HG02938 (cell line): Measurements from ENCODE around the gene DGKQ.
A peak's percentile ranks its signal among the peaks of the same experiment; 100 is the strongest.

Experiments used
- ATAC-seq: cut with Tn5 transposase; IDR thresholded peaks from one replicate; pipeline ENCODE4 v1.9.1; 2021; ENCODE audit warnings: mild to moderate bottlenecking, moderate library complexity; ENCODE audit not compliant: unreplicated experiment

Gene DGKQ, protein sequence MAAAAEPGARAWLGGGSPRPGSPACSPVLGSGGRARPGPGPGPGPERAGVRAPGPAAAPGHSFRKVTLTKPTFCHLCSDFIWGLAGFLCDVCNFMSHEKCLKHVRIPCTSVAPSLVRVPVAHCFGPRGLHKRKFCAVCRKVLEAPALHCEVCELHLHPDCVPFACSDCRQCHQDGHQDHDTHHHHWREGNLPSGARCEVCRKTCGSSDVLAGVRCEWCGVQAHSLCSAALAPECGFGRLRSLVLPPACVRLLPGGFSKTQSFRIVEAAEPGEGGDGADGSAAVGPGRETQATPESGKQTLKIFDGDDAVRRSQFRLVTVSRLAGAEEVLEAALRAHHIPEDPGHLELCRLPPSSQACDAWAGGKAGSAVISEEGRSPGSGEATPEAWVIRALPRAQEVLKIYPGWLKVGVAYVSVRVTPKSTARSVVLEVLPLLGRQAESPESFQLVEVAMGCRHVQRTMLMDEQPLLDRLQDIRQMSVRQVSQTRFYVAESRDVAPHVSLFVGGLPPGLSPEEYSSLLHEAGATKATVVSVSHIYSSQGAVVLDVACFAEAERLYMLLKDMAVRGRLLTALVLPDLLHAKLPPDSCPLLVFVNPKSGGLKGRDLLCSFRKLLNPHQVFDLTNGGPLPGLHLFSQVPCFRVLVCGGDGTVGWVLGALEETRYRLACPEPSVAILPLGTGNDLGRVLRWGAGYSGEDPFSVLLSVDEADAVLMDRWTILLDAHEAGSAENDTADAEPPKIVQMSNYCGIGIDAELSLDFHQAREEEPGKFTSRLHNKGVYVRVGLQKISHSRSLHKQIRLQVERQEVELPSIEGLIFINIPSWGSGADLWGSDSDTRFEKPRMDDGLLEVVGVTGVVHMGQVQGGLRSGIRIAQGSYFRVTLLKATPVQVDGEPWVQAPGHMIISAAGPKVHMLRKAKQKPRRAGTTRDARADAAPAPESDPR

GRCh38 chr4:973431-974397, at the start of gene DGKQ:
DGKQ (minus strand) TSS chr4:973569; CDS start chr4:973482, 87 bp downstream.
- peak; percentile 53 for ATAC-seq

GRCh38 chr4:1022739-1023066, 49.3 kb upstream of the DGKQ start:
- no peak for ATAC-seq

- no peak for ATAC-seq
These were observed 48.8 kb upstream of the DGKQ start for GRCh38 chr4:1022051-1022738.

- peak; percentile 88 for ATAC-seq
These were observed 48.1 kb upstream of the DGKQ start for GRCh38 chr4:1021386-1022050.

GRCh38 chr4:1019729-1020470, 46.5 kb upstream of the DGKQ start:
- no peak for ATAC-seq

DNA sequence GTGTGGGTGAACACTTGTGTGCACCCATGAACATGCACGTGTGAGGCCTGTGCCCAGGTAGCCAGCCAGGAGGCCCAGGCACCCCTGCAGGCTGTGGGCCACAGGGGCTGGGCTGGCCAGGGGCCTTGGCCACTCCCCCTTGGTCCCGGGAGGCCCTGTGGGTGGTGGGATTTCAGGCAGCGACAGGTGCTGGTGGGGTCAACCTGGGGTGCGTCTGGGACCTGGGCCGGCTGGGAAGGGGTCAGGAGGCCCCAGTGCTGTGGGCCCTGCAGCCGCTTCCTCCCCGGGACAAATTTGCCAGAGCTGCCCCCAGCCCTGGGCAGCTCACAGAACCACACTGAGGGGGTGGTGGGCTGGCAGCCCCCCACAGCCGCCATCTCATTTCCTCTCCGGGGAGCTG, 46.0 kb upstream of the DGKQ start:
- no peak for ATAC-seq

DNA sequence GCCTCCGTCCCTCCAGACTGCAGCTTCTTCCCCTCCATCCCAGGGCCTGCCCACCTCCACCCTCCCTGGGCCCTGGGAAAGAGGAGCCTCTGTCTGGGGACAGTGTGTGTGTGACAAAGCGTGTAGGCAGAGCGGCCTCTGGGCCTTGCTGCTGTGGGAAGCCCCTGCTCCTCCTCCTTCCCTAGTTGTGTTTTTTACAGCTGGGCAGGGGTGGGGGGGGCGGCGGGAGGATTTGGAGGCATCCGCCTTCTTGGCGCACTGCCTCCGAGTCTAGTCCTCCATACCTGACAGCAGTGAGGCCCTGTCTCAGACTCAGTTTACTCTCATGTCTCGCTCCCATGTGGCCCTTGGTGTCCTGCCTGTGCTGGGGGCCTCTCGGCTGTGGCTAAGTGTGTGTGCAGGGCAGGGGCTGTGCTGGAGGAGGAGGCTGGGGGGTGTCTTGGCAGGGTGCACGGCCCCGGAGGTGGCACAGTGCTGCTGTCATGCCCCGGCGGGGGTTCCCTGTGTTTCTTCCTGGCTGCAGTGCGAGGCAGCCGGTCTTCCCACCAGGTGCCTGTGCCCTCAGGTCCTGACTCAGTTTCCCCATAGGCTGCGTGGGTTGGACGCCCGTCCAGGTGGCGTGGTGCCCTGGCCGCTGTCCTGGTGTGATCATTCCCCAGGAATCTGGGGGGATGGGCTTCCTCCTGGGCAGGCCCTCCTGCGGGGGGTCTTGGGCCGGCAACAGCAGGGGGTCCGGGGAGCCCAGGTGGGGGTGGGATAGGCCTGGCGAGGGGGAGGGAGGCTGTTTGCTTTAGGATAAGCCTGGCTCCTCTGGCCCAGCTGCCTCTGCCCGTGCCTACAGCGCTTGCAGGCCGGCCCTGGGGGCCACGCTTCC, 45.0 kb upstream of the DGKQ start:
- ATAC-seq: no peak

GRCh38 chr4:1017706-1018105, 44.3 kb upstream of the DGKQ start:
- no peak for ATAC-seq

DNA sequence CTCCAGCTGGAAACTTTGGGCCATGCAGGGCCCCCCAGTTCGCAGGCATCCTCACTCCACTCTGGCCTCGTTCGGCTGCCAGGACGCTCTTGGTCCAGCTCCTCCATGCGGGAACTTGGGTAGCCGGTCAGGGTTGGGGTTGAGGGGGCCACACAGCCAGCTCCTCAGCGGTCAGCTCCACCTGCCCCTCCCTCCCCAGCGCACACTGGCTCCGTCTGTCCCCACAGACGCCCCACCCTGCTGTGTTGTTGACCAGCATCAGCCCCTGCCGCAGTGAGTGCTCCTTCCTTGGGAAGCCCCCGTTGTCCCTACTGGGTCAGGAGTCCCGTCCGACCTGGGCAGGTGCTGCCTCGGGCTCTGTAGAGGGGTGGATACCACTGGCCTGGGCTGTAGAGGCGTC, 43.8 kb upstream of the DGKQ start:
- no peak for ATAC-seq

- no peak for ATAC-seq
These were observed 42.4 kb upstream of the DGKQ start for GRCh38 chr4:1015746-1016145.

- no peak for ATAC-seq
These were observed 41.8 kb upstream of the DGKQ start for GRCh38 chr4:1015179-1015578.

DNA sequence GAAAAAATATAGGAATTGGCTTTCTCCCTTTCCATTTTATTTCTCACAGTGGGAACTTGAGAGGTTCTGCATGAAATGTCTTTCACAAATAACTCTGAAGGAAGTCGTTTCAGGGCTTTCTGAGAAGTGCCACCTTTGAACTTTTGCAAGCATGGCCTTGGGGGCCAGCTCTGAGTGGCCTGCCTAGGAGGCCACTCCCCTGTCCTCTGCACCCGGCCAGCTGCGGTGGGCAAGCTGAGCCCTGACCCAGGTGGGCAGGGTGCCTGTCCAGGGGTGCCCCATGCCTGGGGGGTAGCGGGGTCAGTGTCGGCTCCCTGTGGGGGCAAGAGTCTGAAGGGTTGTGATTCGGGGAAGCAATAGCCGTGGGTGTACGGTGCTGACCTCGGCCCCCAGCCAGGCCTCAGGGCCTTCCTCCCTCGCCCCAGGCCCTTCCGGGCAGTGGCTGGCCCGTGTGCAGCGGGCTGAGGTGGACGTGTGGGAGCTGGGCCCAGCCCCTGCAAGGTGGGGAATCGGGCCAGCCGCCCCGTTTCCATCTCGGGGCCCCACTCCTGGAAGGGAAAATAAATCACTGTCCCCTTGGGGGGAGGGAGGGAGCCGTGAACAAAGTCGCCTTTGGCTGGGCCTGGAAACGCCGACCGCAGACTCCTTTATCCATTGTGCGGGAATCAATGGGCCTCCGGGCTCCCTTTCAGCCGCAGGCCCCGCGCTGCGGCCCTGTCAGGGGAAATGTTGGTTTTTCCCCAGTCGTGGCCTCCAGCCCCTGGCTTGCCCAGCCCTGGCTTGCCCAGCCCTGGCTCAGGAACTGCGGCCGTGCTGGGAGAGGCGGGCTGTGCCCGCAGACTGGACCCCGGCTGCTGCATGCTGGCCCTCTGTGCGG, 41.2 kb upstream of the DGKQ start:
- ATAC-seq: no peak

DNA sequence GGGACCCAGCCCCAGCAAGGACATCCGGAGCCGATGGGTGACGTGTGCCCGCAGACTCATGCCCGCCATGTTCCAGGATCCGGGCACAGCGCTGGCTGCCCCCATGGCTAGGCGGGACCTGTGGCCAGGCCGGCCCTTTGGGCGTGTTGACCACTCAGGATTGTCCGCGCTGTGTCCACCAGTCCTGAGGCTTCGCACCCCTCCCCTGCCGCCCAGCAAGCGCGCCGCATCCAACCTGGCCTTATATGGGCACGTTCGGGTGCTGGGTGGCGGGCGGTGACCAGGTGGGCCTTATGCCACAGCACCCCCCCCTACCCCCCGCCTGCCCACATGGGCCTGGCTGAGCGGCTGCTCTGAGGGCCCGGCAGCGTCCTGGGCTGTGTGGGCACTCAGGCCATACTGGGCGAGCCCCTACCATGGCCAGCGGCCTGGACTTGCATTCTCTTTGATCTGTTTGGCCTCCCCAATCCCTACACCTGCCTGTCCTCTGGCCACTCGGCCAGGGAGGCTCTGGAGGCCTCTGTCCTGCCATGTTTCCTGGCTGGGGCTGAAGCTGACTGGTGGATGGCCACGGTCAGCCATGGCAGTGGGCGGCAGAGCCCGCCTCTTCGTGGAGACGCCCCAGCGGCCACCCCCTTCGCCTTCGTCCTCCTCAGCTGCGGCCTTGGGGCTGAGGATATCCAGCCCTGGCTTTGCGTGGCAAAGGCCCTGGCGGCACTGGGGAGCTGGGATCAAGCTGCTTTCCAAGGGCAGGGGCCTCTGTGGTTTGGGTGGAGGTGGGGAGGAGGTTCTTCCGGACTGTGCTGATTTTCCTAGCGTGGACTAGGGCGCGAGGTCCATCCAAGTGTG, 40.1 kb upstream of the DGKQ start:
- ATAC-seq: no peak

DNA sequence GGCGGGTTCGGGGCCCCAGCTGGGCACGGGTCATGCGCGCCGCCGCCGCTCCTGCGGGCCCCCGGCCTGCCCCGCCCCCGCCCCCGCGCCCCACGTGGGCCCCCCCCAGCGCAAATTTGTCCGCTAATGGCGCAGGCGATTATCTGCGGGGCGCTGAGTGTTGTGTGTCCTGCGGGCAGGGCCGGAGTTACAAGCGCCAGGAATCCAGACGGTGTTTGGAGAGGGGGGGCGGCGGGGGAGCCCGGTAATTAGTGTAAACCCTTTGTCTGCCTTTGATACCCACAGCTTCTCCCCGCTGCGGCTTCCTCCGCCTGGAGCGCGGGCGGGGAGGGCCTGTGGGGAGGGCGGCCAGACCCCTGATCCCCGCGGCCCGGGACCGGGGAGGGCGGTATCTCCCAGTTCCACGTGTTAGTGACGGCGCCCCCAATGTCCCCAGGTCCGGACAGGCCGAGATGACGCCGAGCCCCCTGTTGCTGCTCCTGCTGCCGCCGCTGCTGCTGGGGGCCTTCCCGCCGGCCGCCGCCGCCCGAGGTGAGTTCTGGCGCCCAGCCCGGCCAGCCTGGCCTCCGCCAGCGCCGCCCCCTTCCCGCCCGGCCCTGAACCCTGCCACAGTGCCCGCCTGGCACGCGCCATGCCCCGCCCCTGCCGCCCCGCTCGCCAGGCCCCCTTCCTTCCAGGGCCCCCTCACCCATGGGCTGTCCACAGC, 38.8 kb upstream of the DGKQ start:
- ATAC-seq: no peak

GRCh38 chr4:1011666-1012033, 38.3 kb upstream of the DGKQ start:
- ATAC-seq: no peak
